Mononuclear cell (primary cell): ENCODE measurements around the gene ZNF580. TPM values are rescaled to one million over a fixed set of nuclear protein-coding genes. Genes with fewer than 3 reads are reported as not detected.

Source experiments
- H3K27me3 ChIP-seq: 2 replicates; pipeline ENCODE4 v1.6.0; 2011; ENCODE audit warnings: low read length, control low read depth; ENCODE audit not compliant: insufficient read depth
- H3K4me1 ChIP-seq: 2 replicates; pipeline ENCODE4 v1.5.1; 2011; ENCODE audit warnings: mild to moderate bottlenecking, low read length, control low read depth; ENCODE audit not compliant: insufficient read depth
- H3K4me3 ChIP-seq: 2 replicates; pipeline ENCODE4 v1.5.1; 2011; ENCODE audit warnings: mild to moderate bottlenecking, low read length, moderate library complexity
- H3K9me3 ChIP-seq: 2 replicates; pipeline ENCODE4 v1.5.1; 2011; ENCODE audit warnings: low read depth, mild to moderate bottlenecking, control low read depth, low read length
- total RNA-seq: library from RNA; depleted of rRNA; stranded (reverse); fragments of >200 nt; gene quantifications from one replicate; pipeline ENCODE4 v1.2.3, GENCODE V29; 2012

ZNF580 gene
- total RNA-seq, 1 donor: 14.4 TPM

GRCh38 chr19:55632463-55632834, 8.4 kb upstream of the ZNF580 start:
- Histone ChIP-seq H3K4me3 (no peak overlapping the region), H3K27me3 (no peaks in the 10 kb centered on the region), H3K4me1 (peaks cover 48% of the 10 kb centered on the region), H3K9me3 (no peaks in the 10 kb centered on the region)

GRCh38 chr19:55633861-55634260, 6.9 kb upstream of the ZNF580 start:
- H3K9me3 ChIP-seq: no peaks in the 10 kb centered on the region
- no peak overlapping the region for H3K4me3 ChIP-seq
- no peaks in the 10 kb centered on the region for H3K27me3 ChIP-seq
- peaks cover 56% of the 10 kb centered on the region for H3K4me1 ChIP-seq

- Histone ChIP-seq H3K4me1 (peaks cover 66% of the 10 kb centered on the region), H3K27me3 (no peaks in the 10 kb centered on the region), H3K4me3 (peak overlapping the region; percentile 75), H3K9me3 (no peaks in the 10 kb centered on the region)
These were observed 5.5 kb upstream of the ZNF580 start for GRCh38 chr19:55635334-55635717.

GRCh38 chr19:55635856-55636440, 4.9 kb upstream of the ZNF580 start:
- Histone ChIP-seq H3K9me3 (no peaks in the 10 kb centered on the region), H3K4me1 (peaks cover 69% of the 10 kb centered on the region), H3K27me3 (no peaks in the 10 kb centered on the region), H3K4me3 (peak overlapping the region; percentile 75)

- H3K27me3 ChIP-seq: no peaks in the 10 kb centered on the region
- H3K4me1 ChIP-seq: peaks cover 72% of the 10 kb centered on the region
- no peaks in the 10 kb centered on the region for H3K9me3 ChIP-seq
- H3K4me3 ChIP-seq: no peak overlapping the region
These were observed 4.1 kb upstream of the ZNF580 start for GRCh38 chr19:55636723-55637122.

GRCh38 chr19:55637534-55637933, 3.3 kb upstream of the ZNF580 start:
- Histone ChIP-seq H3K9me3 (no peaks in the 10 kb centered on the region), H3K27me3 (no peaks in the 10 kb centered on the region), H3K4me1 (peaks cover 71% of the 10 kb centered on the region), H3K4me3 (no peak overlapping the region)

- peaks cover 74% of the 10 kb centered on the region for H3K4me1 ChIP-seq
- no peaks in the 10 kb centered on the region for H3K27me3 ChIP-seq
- H3K9me3 ChIP-seq: no peaks in the 10 kb centered on the region
- no peak overlapping the region for H3K4me3 ChIP-seq
These were observed 1.9 kb upstream of the ZNF580 start for GRCh38 chr19:55638864-55639359.

GRCh38 chr19:55640043-55640576, 692 bp upstream of the ZNF580 start:
- Histone ChIP-seq H3K4me3 (no peak overlapping the region), H3K4me1 (peaks cover 77% of the 10 kb centered on the region), H3K27me3 (no peaks in the 10 kb centered on the region), H3K9me3 (no peaks in the 10 kb centered on the region)

GRCh38 chr19:55641426-55642152, 787 bp downstream of the ZNF580 start:
- H3K4me1 ChIP-seq: peaks cover 63% of the 10 kb centered on the region
- no peaks in the 10 kb centered on the region for H3K27me3 ChIP-seq
- peak overlapping the region; percentile 54 for H3K4me3 ChIP-seq
- no peaks in the 10 kb centered on the region for H3K9me3 ChIP-seq

GRCh38 chr19:55642153-55643002, 1.6 kb downstream of the ZNF580 start:
- H3K4me1 ChIP-seq: peaks cover 62% of the 10 kb centered on the region
- no peaks in the 10 kb centered on the region for H3K27me3 ChIP-seq
- no peaks in the 10 kb centered on the region for H3K9me3 ChIP-seq
- H3K4me3 ChIP-seq: peak overlapping the region; percentile 54

- Histone ChIP-seq H3K9me3 (no peaks in the 10 kb centered on the region), H3K4me1 (peaks cover 64% of the 10 kb centered on the region), H3K27me3 (no peaks in the 10 kb centered on the region), H3K4me3 (peak within 1 kb of the TSS; percentile 54)
These were observed 2.4 kb downstream of the ZNF580 start, which contains the start of gene ZNF581 for GRCh38 chr19:55643003-55643886. Gene ZNF581, plus strand, starts transcription at chr19:55643649. Its CDS starts 923 bp downstream, at chr19:55644572.

GRCh38 chr19:55643887-55644176, 3.0 kb downstream of the ZNF580 start:
- no peaks in the 10 kb centered on the region for H3K27me3 ChIP-seq
- H3K4me3 ChIP-seq: peak overlapping the region; percentile 54
- H3K4me1 ChIP-seq: peaks cover 65% of the 10 kb centered on the region
- H3K9me3 ChIP-seq: no peaks in the 10 kb centered on the region

- no peaks in the 10 kb centered on the region for H3K27me3 ChIP-seq
- peaks cover 69% of the 10 kb centered on the region for H3K4me1 ChIP-seq
- H3K9me3 ChIP-seq: no peaks in the 10 kb centered on the region
- peak overlapping the region; percentile 54 for H3K4me3 ChIP-seq
These were observed 3.5 kb downstream of the ZNF580 start for GRCh38 chr19:55644191-55644833.
